HEK293 (cell line): Measurements from ENCODE around the gene GALNT10.

ENCODE experiments used
- ELK4 ChIP-seq: IDR thresholded peaks from 2 replicates; pipeline ENCODE4 v1.6.1; 2011; ENCODE audit warnings: mild to moderate bottlenecking, low read depth, low read length, borderline replicate concordance
- GFI1B ChIP-seq: fragments of 450-650 bp; formaldehyde crosslinking; IDR thresholded peaks from 2 replicates; pipeline ENCODE4 v1.5.1; 2016; ENCODE audit warnings: missing biosample characterization, missing genetic modification characterization
- GLIS2 ChIP-seq: fragments of 450-650 bp; formaldehyde crosslinking; IDR thresholded peaks from 2 replicates; pipeline ENCODE4 v1.5.1; 2016; ENCODE audit warnings: missing biosample characterization, missing genetic modification characterization
- HOXA7 ChIP-seq: sonication (generic); formaldehyde crosslinking; IDR thresholded peaks from 2 replicates; pipeline ENCODE4 v1.8.1; 2022; ENCODE audit warnings: missing genetic modification reagents, borderline replicate concordance
- IKZF3 ChIP-seq: fragments of 450-650 bp; IDR thresholded peaks from 2 replicates; pipeline ENCODE4 v1.5.0; 2018; ENCODE audit warnings: missing biosample characterization, mild to moderate bottlenecking, missing genetic modification characterization, moderate library complexity
- KLF9 ChIP-seq: fragments of 450-650 bp; formaldehyde crosslinking; IDR thresholded peaks from 2 replicates; pipeline ENCODE4 v1.5.1; 2016; ENCODE audit warnings: missing biosample characterization, missing genetic modification characterization, low read depth
- MZF1 ChIP-seq: fragments of 450-650 bp; formaldehyde crosslinking; IDR thresholded peaks from 2 replicates; pipeline ENCODE4 v1.5.1; 2017; ENCODE audit warnings: missing biosample characterization, missing genetic modification characterization, borderline replicate concordance
- PATZ1 ChIP-seq: fragments of 450-650 bp; formaldehyde crosslinking; IDR thresholded peaks from 2 replicates; pipeline ENCODE4 v1.5.1; 2016; ENCODE audit warnings: missing biosample characterization, missing genetic modification characterization
- PRDM4 ChIP-seq: fragments of 450-650 bp; formaldehyde crosslinking; IDR thresholded peaks from 2 replicates; pipeline ENCODE4 v1.5.1; 2017; ENCODE audit warnings: missing biosample characterization, missing genetic modification characterization
- SP2 ChIP-seq: fragments of 450-650 bp; formaldehyde crosslinking; IDR thresholded peaks from 2 replicates; pipeline ENCODE4 v1.5.1; 2016; ENCODE audit warnings: missing biosample characterization, missing genetic modification characterization
- SP7 ChIP-seq: fragments of 450-650 bp; formaldehyde crosslinking; IDR thresholded peaks from 2 replicates; pipeline ENCODE4 v1.5.1; 2016; ENCODE audit warnings: missing biosample characterization, missing genetic modification characterization
- TCF7L2 ChIP-seq: IDR thresholded peaks from 2 replicates; pipeline ENCODE4 v1.6.1; 2011; ENCODE audit warnings: low read depth, mild to moderate bottlenecking, inconsistent platforms, low read length, moderate library complexity, borderline replicate concordance
- ZBTB21 ChIP-seq: fragments of 450-650 bp; formaldehyde crosslinking; IDR thresholded peaks from 2 replicates; pipeline ENCODE4 v1.5.1; 2017; ENCODE audit warnings: missing biosample characterization, missing genetic modification characterization
- ZBTB48 ChIP-seq: fragments of 450-650 bp; formaldehyde crosslinking; IDR thresholded peaks from 2 replicates; pipeline ENCODE4 v1.5.1; 2016; ENCODE audit warnings: missing biosample characterization, missing genetic modification characterization
- ZFP37 ChIP-seq: fragments of 450-650 bp; formaldehyde crosslinking; IDR thresholded peaks from 2 replicates; pipeline ENCODE4 v1.5.1; 2016; ENCODE audit warnings: missing biosample characterization, missing genetic modification characterization
- ZIC2 ChIP-seq: fragments of 450-650 bp; formaldehyde crosslinking; IDR thresholded peaks from 2 replicates; pipeline ENCODE4 v1.5.1; 2016; ENCODE audit warnings: missing biosample characterization, missing genetic modification characterization
- ZNF138 ChIP-seq: fragments of 450-650 bp; formaldehyde crosslinking; IDR thresholded peaks from 2 replicates; pipeline ENCODE4 v1.5.1; 2016; ENCODE audit warnings: missing biosample characterization, missing genetic modification characterization, borderline replicate concordance
- ZNF184 ChIP-seq: fragments of 450-650 bp; IDR thresholded peaks from 2 replicates; pipeline ENCODE4 v1.5.1; 2018; ENCODE audit warnings: missing biosample characterization, mild to moderate bottlenecking, missing genetic modification characterization
- ZNF280D ChIP-seq: fragments of 450-650 bp; formaldehyde crosslinking; IDR thresholded peaks from 2 replicates; pipeline ENCODE4 v1.5.1; 2016; ENCODE audit warnings: missing biosample characterization, missing genetic modification characterization
- ZNF292 ChIP-seq: fragments of 450-650 bp; formaldehyde crosslinking; IDR thresholded peaks from 2 replicates; pipeline ENCODE4 v1.5.1; 2016; ENCODE audit warnings: low read depth, missing biosample characterization, missing genetic modification characterization, borderline replicate concordance
- ZNF350 ChIP-seq: fragments of 450-650 bp; formaldehyde crosslinking; IDR thresholded peaks from 2 replicates; pipeline ENCODE4 v1.5.0; 2017; ENCODE audit warnings: missing biosample characterization, mild to moderate bottlenecking, missing genetic modification characterization
- ZNF513 ChIP-seq: fragments of 450-650 bp; IDR thresholded peaks from 2 replicates; pipeline ENCODE4 v1.5.1; 2018; ENCODE audit warnings: missing biosample characterization, missing genetic modification characterization
- ZNF544 ChIP-seq: fragments of 450-650 bp; formaldehyde crosslinking; IDR thresholded peaks from 2 replicates; pipeline ENCODE4 v1.5.0; 2017; ENCODE audit warnings: missing biosample characterization, missing genetic modification characterization
- ZNF548 ChIP-seq: fragments of 450-650 bp; formaldehyde crosslinking; IDR thresholded peaks from 2 replicates; pipeline ENCODE4 v1.5.1; 2016; ENCODE audit warnings: missing biosample characterization, missing genetic modification characterization
- ZNF692 ChIP-seq: fragments of 450-650 bp; formaldehyde crosslinking; IDR thresholded peaks from 2 replicates; pipeline ENCODE4 v1.5.1; 2016; ENCODE audit warnings: missing biosample characterization, missing genetic modification characterization
- ZNF707 ChIP-seq: fragments of 450-650 bp; formaldehyde crosslinking; IDR thresholded peaks from 2 replicates; pipeline ENCODE4 v1.5.1; 2016; ENCODE audit warnings: missing biosample characterization, missing genetic modification characterization
- ZNF747 ChIP-seq: fragments of 450-650 bp; formaldehyde crosslinking; IDR thresholded peaks from 2 replicates; pipeline ENCODE4 v1.5.1; 2016; ENCODE audit warnings: missing biosample characterization, missing genetic modification characterization
- ZNF837 ChIP-seq: fragments of 450-650 bp; formaldehyde crosslinking; IDR thresholded peaks from 2 replicates; pipeline ENCODE4 v1.5.1; 2016; ENCODE audit warnings: missing biosample characterization, missing genetic modification characterization

The GALNT10 gene

GRCh38 chr5:154446195-154447088 is 255.9 kb downstream of the GALNT10 start (continued):
- TF ChIP-seq ZNF692 (tag by site-specific recombination) (0 out of 2 replicates have a peak, but pooled peaks have one; percentile 16), IKZF3 (no peak; the same call in 1 of the 2 replicates), ZNF280D (no peak), ZNF138 (tag by site-specific recombination) (no peak), ZNF184 (tag by site-specific recombination) (no peak), ZNF350 (tag by site-specific recombination) (no peak), MZF1 (no peak), ZFP37 (tag by site-specific recombination) (peak; percentile 19; the same call in 1 of the 2 replicates), PRDM4 (tag by site-specific recombination) (0 out of 2 replicates have a peak, but pooled peaks have one; percentile 23), ZNF513 (no peak), ZNF544 (tag by site-specific recombination) (no peak), GFI1B (tag by site-specific recombination) (no peak), ZNF548 (tag by site-specific recombination) (no peak), SP2 (tag by site-specific recombination) (peak; percentile 64; the same call in 1 of the 2 replicates), GLIS2 (tag by site-specific recombination) (peak; percentile 70; the same call in 1 of the 2 replicates), ZNF837 (tag by site-specific recombination) (no peak), SP7 (peak; percentile 20; the same call in 1 of the 2 replicates), ZIC2 (tag by site-specific recombination) (peak; percentile 68), ELK4 (no peak), PATZ1 (peak; percentile 62), HOXA7 (CRISPR knock-in tag) (no peak), ZNF747 (tag by site-specific recombination) (no peak), ZBTB48 (tag by site-specific recombination) (no peak), KLF9 (tag by site-specific recombination) (peak; percentile 68; the same call in 1 of the 2 replicates), ZNF707 (tag by site-specific recombination) (no peak), ZBTB21 (tag by site-specific recombination) (no peak), TCF7L2 (no peak), ZNF292 (no peak)
